ENCODE data around the gene ANKS6. TPM values are rescaled to one million over a fixed set of nuclear protein-coding genes. Genes with fewer than 3 reads are reported as not detected.

Gene ANKS6
- total RNA-seq, 1 experiment from 2014 or later, result 14.2 TPM

DNA sequence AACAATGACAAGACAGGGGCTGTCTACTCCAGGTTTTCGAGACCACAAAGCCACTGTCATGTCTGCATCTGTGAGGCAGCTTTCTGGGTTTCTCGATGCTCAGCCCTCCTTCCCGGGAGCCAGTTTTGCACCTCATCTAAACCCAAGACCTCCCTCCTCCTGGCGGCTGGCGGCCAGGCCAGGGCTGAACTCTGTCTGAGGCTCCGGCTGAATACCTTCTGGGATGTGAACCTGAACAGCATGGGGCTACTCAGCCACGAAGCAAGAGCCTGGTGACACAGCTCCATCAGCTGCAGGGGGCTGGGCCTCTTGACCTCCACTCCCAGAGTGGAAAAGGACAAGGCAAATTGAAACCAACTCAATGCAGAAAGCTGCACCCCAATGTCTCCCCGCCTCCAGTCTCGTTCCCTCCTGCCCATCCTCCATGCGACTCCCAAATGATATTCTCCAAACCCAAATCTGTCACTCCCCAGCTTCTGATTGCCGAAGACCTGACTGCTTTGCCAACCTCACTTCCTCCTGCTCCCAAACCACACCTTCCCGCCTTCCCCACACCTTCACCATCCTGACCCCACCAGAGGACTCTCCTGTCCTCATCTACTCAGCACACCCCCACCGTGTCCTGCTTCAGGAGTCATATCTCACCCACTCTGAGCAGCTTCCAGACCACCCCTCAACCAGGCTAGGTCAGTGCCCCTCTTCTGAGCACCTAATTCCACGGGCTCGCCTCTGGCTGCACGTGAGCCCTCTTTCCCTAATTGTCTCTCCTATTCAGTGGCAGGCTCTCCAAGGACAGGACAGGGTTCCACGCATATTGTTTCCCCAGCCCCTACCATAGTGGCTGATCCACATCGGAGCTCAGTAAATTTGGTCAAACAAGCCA, 4.5 kb downstream of the ANKS6 start:
- DNase-seq (ENCODE audit: low read depth), result peak; percentile 52

DNA sequence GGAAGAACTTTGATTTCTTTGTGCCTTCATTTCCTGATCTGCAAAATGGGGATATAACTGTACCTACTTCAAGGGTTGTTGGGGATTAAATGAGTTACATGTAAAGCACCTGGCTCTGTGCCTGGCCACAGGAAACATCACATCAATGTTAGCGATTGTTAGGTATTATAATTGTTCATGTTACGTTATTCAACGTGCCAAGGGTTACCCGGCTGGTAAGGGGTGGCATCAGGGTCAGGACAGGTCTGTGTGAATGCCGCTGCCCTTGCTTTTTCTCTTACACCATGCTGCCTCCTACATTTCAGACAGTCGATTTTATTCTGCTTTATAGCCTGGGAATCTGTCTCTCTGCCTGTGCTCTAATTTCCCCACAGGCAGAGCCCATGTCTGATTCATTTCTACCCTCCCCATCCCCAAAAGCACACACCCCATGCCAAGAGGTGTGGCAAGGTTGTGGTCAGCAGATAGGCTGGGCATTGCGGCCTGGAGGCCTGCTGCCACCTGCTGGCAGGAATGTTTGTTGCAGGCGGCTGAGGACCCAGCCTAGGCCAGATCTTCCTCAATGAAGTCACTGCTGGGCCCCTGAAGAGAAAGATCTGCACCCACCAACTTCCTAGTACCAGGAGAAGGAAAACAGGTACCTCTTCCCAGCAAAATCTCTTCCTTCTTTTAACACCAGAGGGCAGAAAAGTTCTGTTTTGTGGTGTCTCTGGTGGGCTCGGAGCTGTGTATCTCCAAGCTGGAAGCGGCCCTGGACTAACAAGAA, 5.3 kb downstream of the ANKS6 start:
- peak; percentile 97 for DNase-seq (ENCODE audit: low read depth)

DNA sequence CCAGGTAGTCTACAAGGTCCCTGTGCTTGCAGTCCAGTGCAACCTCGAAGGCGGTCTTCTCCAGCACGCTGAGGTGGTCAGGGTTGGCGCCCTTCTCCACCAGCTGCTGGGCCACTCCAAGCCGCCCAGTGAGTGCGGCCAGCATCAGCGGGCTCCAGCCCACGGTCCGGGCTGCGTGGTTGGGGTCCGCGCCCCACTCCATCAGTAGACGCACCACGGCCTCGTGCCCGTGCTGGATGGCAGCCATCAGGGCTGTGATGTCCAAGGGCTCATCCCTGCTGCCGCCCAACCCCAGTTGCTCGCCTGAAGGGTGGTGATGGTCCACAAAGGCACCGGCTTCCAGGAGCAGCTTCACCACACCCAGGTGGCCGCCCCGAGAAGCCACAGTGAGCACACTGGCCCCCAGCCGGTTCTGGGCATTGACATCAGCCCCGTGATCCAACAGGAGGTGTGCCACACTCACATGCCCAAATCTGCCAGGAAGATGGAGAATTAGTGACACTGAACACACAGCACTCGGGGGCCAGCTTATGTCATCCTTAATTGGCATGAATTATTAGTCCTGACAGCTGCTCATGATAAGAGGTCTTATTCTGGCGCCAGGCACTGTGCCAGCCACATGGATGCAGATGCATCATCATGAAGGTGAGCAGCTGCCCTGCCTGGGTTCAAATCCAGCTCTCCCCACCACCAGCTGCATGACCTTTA, 6.1 kb downstream of the ANKS6 start:
- DNase-seq (ENCODE audit: low read depth), result no peak

GRCh38 chr9:98789483-98790133, 6.7 kb downstream of the ANKS6 start:
- no peak for DNase-seq (ENCODE audit: low read depth)

DNA sequence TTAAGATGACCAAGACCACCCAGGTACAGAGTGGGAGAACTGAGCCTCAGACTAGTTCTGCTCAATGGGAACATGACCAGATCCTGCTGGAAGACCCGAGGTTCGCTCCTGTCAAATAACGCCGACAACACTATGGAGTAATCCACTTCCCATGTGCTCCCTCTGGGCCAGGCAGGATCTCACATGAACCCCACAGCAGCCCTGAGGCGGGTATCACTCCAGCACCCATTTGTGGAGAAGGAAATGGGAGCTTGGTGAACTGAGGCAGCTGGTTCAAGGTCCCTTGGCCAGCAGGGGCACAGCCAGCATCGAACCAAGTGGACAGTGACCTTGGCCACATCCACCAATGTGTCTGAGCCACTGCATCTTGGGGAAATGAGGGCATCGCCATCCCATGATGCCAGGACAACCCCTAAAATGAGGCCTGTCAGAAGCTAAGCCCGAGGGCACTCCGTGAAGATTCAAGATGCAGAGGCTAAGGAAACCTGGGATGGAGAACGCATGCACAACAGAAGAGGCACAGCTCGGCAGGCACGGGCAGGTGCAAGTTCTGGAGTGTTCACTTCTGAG, 8.5 kb downstream of the ANKS6 start:
- DNase-seq (ENCODE audit: low read depth), result no peak

GRCh38 chr9:98786750-98787510, 9.4 kb downstream of the ANKS6 start:
- no peak for DNase-seq (ENCODE audit: low read depth)

- DNase-seq (ENCODE audit: low read depth), result no peak
Measured at GRCh38 chr9:98784831-98785806, 11.2 kb downstream of the ANKS6 start.

DNA sequence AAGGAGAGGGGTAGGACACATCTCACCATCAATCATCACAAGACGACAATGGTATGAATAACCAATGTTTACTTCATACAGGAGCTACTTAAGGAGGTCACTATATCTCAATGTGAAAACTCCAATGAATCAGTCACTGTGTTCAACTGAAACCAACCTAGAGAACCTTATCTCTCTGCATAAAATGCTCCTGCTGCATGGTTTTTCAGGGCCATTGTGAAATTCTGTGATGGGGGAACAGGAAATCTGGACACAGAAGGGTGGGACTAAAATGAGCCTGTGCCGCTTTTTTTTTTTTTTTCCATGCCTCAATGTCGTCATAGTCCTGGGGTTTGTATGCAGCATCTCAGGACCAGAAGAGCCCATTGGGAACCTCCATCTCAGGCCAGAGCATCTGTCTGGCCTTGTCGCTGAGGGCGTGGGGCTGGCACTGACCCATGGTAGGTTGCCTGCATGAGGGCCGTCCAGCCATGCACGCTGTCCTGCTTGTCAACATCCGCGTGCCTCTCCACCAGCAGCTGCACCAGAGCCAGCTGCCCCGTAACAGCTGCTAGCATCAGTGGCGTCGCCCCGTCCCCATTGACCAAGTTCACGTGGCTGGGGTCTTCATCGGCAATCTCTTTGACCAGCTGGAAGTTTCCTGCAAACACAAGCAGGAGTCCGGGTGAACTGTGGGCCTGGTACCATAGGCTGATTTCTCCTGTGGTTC, 12.7 kb downstream of the ANKS6 start:
- DNase-seq (ENCODE audit: low read depth), result no peak

DNA sequence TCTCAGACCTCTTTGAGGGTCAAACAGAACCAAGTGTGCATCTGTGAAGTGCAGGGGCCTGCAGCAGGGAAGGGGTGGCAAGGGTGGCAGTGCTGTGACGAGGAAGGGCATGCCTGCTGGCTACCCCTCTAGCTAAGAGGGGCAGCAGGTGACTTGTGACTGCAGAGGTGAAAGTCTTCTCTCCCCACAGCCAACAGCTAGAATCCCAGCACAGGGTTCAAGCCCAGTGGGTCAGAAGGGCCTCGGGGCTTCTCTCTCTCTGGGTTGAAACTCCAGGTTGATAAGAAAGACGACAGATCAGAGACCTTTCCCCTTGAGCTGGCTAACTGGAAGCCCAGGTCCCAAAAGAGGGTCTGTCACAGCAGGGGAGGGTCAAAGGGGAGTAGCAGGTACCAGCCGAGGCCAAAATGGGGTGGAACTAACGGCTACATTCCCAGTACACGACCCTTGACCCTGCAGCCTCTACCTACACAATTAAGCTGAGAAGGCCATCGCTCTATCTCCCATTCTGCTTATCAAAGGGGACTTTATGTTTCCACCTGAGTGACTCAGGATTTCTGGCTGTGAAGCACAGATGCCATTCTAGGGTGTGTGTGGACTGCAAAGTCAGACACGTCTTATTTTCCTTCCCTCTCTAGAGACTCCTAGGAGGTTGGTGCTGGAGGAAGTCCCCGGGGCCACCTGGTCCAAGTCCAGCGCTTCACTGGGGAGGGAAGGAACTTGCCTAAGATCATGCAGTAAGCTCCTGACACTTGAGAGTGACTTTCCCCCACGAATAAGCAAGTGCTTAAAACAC, 14.6 kb downstream of the ANKS6 start:
- DNase-seq (ENCODE audit: low read depth), result no peak

- DNase-seq (ENCODE audit: low read depth), result no peak
Measured at GRCh38 chr9:98780059-98780749, 16.2 kb downstream of the ANKS6 start.

GRCh38 chr9:98778711-98779530, 17.4 kb downstream of the ANKS6 start:
- no peak for DNase-seq (ENCODE audit: low read depth)

- DNase-seq (ENCODE audit: low read depth), result no peak
Measured at GRCh38 chr9:98778251-98778650, 18.1 kb downstream of the ANKS6 start.

DNA sequence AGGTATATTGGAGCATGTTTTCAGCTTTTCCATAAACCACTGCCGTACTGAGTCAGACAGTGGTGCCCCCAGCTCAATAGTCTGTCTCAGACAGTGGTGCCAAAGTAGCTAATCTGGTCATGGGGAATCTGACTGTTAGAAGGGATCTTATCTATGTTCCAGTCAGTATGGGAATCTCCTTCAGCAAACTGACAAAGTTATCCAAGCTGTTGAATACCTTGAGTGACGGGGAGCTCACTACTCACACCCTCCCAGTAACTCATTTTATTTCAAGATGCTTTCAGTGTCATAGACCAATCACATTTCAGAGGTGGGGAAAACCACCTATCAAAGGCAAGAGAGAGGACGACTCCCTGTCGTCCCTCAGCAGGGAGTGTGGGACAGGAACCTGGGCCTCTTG, 18.7 kb downstream of the ANKS6 start:
- DNase-seq (ENCODE audit: low read depth), result no peak

DNA sequence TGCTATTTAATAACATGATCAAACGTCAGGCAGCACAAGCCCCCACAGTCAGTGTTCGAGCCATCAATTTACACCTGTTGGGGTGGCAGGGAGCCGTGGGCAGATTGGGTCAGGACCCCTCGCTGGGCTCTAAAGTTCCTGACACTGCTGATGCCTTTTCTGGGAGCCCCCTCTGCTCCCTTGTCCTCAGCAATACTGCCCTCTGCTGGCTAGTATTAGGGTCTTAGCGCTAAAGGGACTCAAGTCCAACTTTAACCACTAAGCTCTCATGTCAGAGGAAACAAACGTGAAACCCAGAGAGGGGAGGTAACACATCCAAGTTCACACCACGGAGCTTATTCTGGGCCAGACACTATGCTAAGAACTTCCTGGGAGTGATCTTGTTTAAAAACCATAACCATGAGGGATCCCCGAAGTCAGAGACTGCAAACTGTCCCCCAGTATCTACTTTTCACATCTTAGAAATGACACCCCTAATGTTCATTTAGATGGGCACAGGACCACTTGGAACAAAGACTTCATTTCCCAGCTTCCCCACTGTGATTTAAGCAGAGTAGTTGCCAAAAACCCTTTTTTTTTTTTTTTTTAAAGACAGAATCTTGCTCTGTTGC, 20.4 kb downstream of the ANKS6 start:
- DNase-seq (ENCODE audit: low read depth), result peak; percentile 56

- peak; percentile 14 for DNase-seq (ENCODE audit: low read depth)
Measured at GRCh38 chr9:98774746-98775145, 21.6 kb downstream of the ANKS6 start.

DNA sequence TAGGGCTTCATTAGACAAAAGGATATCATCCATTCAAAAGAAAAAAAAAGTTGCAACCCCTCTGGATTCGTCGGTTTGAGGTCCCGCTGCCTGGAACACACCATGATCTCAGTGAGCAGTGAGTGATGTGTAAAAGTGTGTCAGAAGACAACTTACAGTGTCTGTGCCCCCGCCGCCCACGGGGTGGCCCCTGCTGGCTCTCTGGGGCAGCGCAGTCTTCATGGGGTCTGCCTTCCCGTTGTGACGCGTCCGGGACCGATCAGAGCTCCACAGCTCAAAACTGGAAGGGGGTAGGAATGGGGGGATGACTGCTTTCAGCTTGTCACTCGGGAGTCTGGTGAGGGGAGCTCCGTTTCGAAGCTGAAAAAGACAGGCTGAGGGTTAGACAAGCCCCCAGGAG, 22.6 kb downstream of the ANKS6 start:
- no peak for DNase-seq (ENCODE audit: low read depth)

Measured in M059J (cell line).